Measurements from ENCODE around the gene SERPINB4. TPM values are rescaled to one million over a fixed set of nuclear protein-coding genes. Genes with fewer than 3 reads are reported as not detected.

SERPINB4 gene
- total RNA-seq, 1 donor, result not detected

DNA sequence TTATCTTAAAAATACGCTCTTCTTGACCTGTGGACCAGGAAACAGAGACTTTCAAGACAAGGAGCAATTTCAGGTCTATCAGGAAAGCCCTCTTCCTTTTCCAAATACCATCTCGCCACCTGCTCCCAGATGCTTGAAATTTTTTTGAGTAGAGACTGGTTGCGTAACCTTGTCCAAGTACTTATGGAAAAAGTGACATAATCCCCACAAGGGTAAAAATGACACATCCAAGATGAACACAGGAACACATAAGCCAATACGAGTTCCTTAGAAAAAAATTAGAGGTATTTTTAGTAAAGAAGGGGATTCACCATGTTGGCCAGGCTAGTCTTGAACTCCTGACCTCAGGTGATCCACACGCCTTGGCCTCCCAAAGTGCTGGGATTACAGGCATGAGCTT, 55.1 kb downstream of the SERPINB4 start:
- DNase-seq (ENCODE audit: low read depth), result no peak

More for the DNA sequence above, 55.1 kb downstream of the SERPINB4 start:
- TF ChIP-seq, protein P1, sequence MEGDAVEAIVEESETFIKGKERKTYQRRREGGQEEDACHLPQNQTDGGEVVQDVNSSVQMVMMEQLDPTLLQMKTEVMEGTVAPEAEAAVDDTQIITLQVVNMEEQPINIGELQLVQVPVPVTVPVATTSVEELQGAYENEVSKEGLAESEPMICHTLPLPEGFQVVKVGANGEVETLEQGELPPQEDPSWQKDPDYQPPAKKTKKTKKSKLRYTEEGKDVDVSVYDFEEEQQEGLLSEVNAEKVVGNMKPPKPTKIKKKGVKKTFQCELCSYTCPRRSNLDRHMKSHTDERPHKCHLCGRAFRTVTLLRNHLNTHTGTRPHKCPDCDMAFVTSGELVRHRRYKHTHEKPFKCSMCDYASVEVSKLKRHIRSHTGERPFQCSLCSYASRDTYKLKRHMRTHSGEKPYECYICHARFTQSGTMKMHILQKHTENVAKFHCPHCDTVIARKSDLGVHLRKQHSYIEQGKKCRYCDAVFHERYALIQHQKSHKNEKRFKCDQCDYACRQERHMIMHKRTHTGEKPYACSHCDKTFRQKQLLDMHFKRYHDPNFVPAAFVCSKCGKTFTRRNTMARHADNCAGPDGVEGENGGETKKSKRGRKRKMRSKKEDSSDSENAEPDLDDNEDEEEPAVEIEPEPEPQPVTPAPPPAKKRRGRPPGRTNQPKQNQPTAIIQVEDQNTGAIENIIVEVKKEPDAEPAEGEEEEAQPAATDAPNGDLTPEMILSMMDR (IDR thresholded peaks at IDR 0.05; ENCODE audit: insufficient read depth, low read length), result no peak
- H3K4me3 ChIP-seq (ENCODE audit: low read depth, low read length), result no peak overlapping the region

Other genes starting within 250 kb of the SERPINB4 start
- 38.1 and 77.9 TPM in 2 replicates for gene VPS4B, start 221.8 kb downstream of the SERPINB4 start, total RNA-seq (ENCODE audit: low replicate concordance)
- gene SERPINB5, start 167.3 kb downstream of the SERPINB4 start, total RNA-seq (ENCODE audit: low replicate concordance), result not detected in 2 replicates
- not detected in 2 replicates for gene SERPINB12, start 101.9 kb downstream of the SERPINB4 start, total RNA-seq (ENCODE audit: low replicate concordance)
- not detected in 2 replicates for gene SERPINB13, start 56.9 kb downstream of the SERPINB4 start, total RNA-seq (ENCODE audit: low replicate concordance)
- not detected in 2 replicates for gene SERPINB3, start 17.6 kb upstream of the SERPINB4 start, total RNA-seq (ENCODE audit: low replicate concordance)
- not detected in 2 replicates for gene SERPINB11, start 58.7 kb upstream of the SERPINB4 start, total RNA-seq (ENCODE audit: low replicate concordance)
- gene SERPINB7, start 131.2 kb upstream of the SERPINB4 start, total RNA-seq (ENCODE audit: low replicate concordance), result 0.27 TPM in 1 of 2 replicates, not detected in the other
- 13.9 and 67.6 TPM in 2 replicates for gene SERPINB2, start 243.4 kb upstream of the SERPINB4 start, total RNA-seq (ENCODE audit: low replicate concordance)

Data from fibroblast of the aortic adventitia (primary cell).